ENCODE data around the gene TOP3B. TPM values are rescaled to one million over a fixed set of nuclear protein-coding genes. Genes with fewer than 3 reads are reported as not detected.

TOP3B gene
- total RNA-seq, 1 experiment from 2014 or later, result 23.9 TPM

GRCh38 chr22:21991774-21992173 lies 9.2 kb upstream of the TOP3B start:
- intact Hi-C loops (cut with micrococcal nuclease; ENCODE audit: unreplicated experiment), result no loop called here
- Histone ChIP-seq H4K20me1 (ENCODE audit: insufficient read depth) (no peaks in the 10 kb centered on the region), H3K4me1 (replicated peaks; ENCODE audit: insufficient read depth) (no peaks in the 10 kb centered on the region), H3K79me2 (ENCODE audit: low read depth) (no peaks in the 10 kb centered on the region), H3F3A (ENCODE audit: insufficient read depth, low read depth) (no peaks in the 10 kb centered on the region), H3K36me3 (ENCODE audit: low read depth) (no peaks in the 10 kb centered on the region), H3K4me3 (no peak overlapping the region), H3K27me3 (ENCODE audit: insufficient read depth, low read depth) (peaks cover 7% of the 10 kb centered on the region; the same call in 1 of the 2 replicates), H3K4me2 (no peak overlapping the region), H2AFZ (no peak overlapping the region), H3K9me2 (ENCODE audit: insufficient read depth) (no peaks in the 10 kb centered on the region), H3K27ac (no peak overlapping the region), H3K9me3 (ENCODE audit: insufficient read depth, low read depth) (no peaks in the 10 kb centered on the region)
- ChIA-PET CTCF (no interaction called here), POLR2A (ENCODE audit: unreplicated experiment) (no interaction called here)
- DNase-seq, result no peak
- TF ChIP-seq, protein P1, sequence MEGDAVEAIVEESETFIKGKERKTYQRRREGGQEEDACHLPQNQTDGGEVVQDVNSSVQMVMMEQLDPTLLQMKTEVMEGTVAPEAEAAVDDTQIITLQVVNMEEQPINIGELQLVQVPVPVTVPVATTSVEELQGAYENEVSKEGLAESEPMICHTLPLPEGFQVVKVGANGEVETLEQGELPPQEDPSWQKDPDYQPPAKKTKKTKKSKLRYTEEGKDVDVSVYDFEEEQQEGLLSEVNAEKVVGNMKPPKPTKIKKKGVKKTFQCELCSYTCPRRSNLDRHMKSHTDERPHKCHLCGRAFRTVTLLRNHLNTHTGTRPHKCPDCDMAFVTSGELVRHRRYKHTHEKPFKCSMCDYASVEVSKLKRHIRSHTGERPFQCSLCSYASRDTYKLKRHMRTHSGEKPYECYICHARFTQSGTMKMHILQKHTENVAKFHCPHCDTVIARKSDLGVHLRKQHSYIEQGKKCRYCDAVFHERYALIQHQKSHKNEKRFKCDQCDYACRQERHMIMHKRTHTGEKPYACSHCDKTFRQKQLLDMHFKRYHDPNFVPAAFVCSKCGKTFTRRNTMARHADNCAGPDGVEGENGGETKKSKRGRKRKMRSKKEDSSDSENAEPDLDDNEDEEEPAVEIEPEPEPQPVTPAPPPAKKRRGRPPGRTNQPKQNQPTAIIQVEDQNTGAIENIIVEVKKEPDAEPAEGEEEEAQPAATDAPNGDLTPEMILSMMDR (conservative IDR thresholded peaks at IDR 0.05), result no peak
- TF ChIP-seq EZH2 (IDR thresholded peaks at IDR 0.05; ENCODE audit: low read depth), result no peak
- BruUV-seq (replicated peaks), result no TSS peak

DNA sequence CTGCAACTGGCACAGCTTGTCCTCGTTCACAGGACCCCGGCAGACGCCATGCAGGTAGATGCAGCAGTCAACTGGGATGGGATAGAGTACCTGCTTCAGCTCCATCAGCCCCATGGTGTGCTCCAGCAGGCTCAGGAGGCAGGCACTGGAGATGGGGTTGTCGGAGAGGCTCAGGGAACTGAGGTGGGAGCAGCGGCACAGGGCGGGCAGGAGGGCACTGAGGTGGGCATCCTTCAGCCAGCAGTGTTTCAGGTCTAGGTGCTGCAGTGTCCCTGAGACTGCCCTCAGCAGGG lies 8.7 kb upstream of the TOP3B start:
- Histone ChIP-seq H2AFZ (no peak overlapping the region), H3K4me3 (no peak overlapping the region), H3K9me3 (ENCODE audit: insufficient read depth, low read depth) (no peaks in the 10 kb centered on the region), H4K20me1 (ENCODE audit: insufficient read depth) (no peaks in the 10 kb centered on the region), H3K36me3 (ENCODE audit: low read depth) (no peaks in the 10 kb centered on the region), H3K4me2 (no peak overlapping the region), H3K27me3 (ENCODE audit: insufficient read depth, low read depth) (peaks cover 7% of the 10 kb centered on the region; the same call in 1 of the 2 replicates), H3K9me2 (ENCODE audit: insufficient read depth) (no peaks in the 10 kb centered on the region), H3K79me2 (ENCODE audit: low read depth) (no peaks in the 10 kb centered on the region), H3K4me1 (replicated peaks; ENCODE audit: insufficient read depth) (no peaks in the 10 kb centered on the region), H3F3A (ENCODE audit: insufficient read depth, low read depth) (no peaks in the 10 kb centered on the region), H3K27ac (no peak overlapping the region)
- ChIA-PET POLR2A (ENCODE audit: unreplicated experiment) (no interaction called here), CTCF (no interaction called here)
- no TSS peak for BruUV-seq (replicated peaks)
- intact Hi-C loops (cut with micrococcal nuclease; ENCODE audit: unreplicated experiment), result no loop called here
- TF ChIP-seq, protein P1 (conservative IDR thresholded peaks at IDR 0.05), result no peak
- no peak for TF ChIP-seq EZH2 (IDR thresholded peaks at IDR 0.05; ENCODE audit: low read depth)
- no peak for DNase-seq

GRCh38 chr22:21990445-21991303 lies 8.1 kb upstream of the TOP3B start:
- no peak overlapping the region for H3K27ac ChIP-seq
- TF ChIP-seq, protein P1 (conservative IDR thresholded peaks at IDR 0.05), result no peak
- no peak for TF ChIP-seq EZH2 (IDR thresholded peaks at IDR 0.05; ENCODE audit: low read depth)
- DNase-seq, result no peak
- no peaks in the 10 kb centered on the region for H3K9me2 ChIP-seq (ENCODE audit: insufficient read depth)
- H3K9me3 ChIP-seq (ENCODE audit: insufficient read depth, low read depth), result no peaks in the 10 kb centered on the region
- no peaks in the 10 kb centered on the region for H4K20me1 ChIP-seq (ENCODE audit: insufficient read depth)
- no peaks in the 10 kb centered on the region for H3F3A ChIP-seq (ENCODE audit: insufficient read depth, low read depth)
- intact Hi-C loops (cut with micrococcal nuclease; ENCODE audit: unreplicated experiment), result no loop called here
- no peak overlapping the region for H3K4me3 ChIP-seq
- H3K36me3 ChIP-seq (ENCODE audit: low read depth), result no peaks in the 10 kb centered on the region
- BruUV-seq (replicated peaks), result no TSS peak
- POLR2A ChIA-PET (ENCODE audit: unreplicated experiment), result no interaction called here
- H3K4me2 ChIP-seq, result no peak overlapping the region
- no peaks in the 10 kb centered on the region for H3K79me2 ChIP-seq (ENCODE audit: low read depth)
- CTCF ChIA-PET, result no interaction called here
- no peak overlapping the region for H2AFZ ChIP-seq
- no peaks in the 10 kb centered on the region for H3K4me1 ChIP-seq (replicated peaks; ENCODE audit: insufficient read depth)
- peaks cover 7% of the 10 kb centered on the region; the same call in 1 of the 2 replicates for H3K27me3 ChIP-seq (ENCODE audit: insufficient read depth, low read depth)

All from PC-9 (cell line).